LNCAP (cell line): ENCODE results near the gene PDK2.

ENCODE experiments used
- CTCF ChIP-seq: fragments of 450-650 bp; IDR thresholded peaks from 2 replicates; pipeline ENCODE4 v1.5.1; 2017; ENCODE audit warnings: mild to moderate bottlenecking

PDK2 gene

DNA sequence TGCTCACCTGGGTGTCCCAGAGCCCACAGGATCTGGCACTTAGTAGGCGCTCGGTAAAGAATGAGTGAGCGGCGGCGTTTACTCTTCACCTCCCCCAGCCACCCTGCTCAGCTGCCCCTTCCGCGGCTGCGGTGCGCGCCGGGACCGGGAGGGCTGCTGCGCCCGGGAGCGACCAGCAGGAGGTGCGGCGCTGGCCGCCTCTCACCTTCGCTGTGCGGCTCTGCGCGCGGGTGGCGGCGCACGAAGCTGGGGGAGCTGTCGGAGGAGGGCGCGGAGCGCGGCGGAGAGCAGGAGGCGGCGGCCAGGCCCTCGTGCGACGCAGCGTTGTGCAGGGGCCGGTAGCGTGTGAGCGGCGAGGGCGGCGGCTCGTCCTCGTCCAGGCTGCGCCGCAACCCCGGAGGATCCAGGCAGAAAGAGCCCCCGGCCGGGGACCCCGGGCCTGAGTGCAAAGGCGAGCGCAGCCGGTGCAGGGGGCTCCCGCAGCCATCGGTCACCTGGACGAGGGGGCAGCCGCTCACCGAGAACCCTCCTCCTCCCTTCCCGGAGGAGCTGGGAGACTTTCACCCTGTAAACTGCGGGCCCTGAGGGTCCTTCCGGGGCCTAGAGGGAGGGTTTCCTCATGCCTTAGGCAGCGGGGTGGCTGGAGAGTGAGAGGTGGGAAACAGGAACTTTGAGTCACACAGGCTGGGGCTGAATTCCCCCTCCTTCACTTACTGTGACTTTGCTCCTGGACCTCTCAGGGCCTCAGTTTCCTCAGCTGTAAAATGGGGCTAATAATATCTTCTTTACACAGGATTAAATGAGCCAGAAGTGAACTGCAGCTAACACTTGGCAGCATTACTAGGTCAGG lies 22.3 kb downstream of the PDK2 start:
- TF ChIP-seq CTCF: no peak

GRCh38 chr17:50118076-50118827 lies 23.1 kb downstream of the PDK2 start:
- TF ChIP-seq CTCF: no peak

GRCh38 chr17:50118828-50119218 lies 23.7 kb downstream of the PDK2 start:
- no peak for TF ChIP-seq CTCF

DNA sequence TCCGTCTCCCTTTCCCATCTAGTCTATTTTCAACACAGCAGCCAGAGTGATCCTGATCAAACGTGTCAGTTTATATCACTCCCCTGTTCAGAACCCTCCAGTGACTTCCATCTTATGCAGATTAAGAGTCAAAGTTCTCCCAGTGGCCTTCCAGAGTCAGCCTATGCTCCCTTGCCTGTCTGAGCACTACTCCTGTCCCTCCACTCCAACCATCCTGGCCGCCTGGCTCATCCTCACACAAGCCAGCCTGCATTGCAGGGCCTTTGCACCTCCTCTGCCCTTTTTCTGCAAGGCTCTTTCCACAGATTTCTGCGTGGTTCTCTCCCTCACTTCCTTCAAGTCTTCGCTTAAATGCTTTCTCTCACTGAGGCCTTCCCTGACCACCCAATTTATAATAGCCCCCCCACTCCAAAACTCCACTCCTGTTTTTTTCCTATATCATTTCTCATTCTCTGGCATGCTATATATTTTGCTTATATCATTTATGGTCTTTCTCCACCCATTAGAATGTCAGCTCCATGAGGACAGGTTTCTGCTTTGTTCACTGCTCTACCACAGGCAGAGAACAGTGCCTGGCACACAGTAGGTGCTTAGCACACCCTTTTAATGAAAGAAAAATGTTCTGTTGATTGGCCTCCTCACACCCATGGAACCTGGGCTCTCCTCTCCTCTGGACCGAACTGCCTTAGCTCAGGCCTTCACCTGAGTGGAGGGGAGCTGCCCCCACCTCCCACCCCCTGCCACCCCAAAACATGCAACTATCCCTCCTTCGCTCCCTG lies 25.5 kb downstream of the PDK2 start:
- no peak for TF ChIP-seq CTCF

DNA sequence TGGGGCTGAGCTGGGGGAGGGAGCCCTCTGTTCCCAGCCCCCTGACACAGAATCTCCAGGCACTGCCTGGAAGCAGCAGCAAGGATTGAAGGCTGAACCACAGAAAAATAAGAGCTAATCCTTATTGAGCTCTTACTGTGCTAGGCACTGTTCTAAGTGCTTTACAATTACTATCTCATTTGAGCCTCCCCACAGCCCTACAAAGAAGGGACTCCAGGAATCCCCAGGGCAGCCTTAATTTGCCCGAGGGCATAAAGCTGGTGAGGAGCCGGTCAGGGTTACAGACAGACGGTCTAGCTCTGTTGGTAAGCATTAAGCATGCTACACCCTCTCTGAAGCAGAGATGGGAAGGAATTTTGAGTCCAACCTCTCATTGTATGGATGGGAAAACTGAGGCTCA lies 27.8 kb downstream of the PDK2 start:
- TF ChIP-seq CTCF: no peak

GRCh38 chr17:50123649-50124349 lies 28.6 kb downstream of the PDK2 start:
- TF ChIP-seq CTCF: no peak
